ENCODE data around the gene ZSCAN29.

The ZSCAN29 gene

GRCh38 chr15:43370310-43370974 lies 401 bp downstream of the ZSCAN29 start:
- H3K27me3 ChIP-seq (ENCODE audit: insufficient read depth, low read length, poor library complexity): no peaks in the 10 kb centered on the region
- H2BK5ac ChIP-seq (ENCODE audit: low read length): no peak overlapping the region
- peaks cover 19% of the 10 kb centered on the region for H3K79me2 ChIP-seq (ENCODE audit: control insufficient read depth, insufficient read depth, low read length)
- H4K5ac ChIP-seq (ENCODE audit: low read length): no peak overlapping the region
- no CpG with 5 or more reads among the region's 45 CpGs for WGBS (ENCODE audit: extremely low coverage, insufficient coverage, low lambda C conversion rate)
- H3K4me2 ChIP-seq (ENCODE audit: low read length): peak overlapping the region; percentile 99
- peak overlapping the region; percentile 5 for H3K4ac ChIP-seq (ENCODE audit: low read depth, low read length)
- no peak overlapping the region for H3K27ac ChIP-seq (ENCODE audit: low read depth, low read length)
- no peak overlapping the region for H2BK15ac ChIP-seq (replicated peaks; ENCODE audit: low read depth)
- H2BK120ac ChIP-seq (ENCODE audit: low read depth, low read length): no peak overlapping the region
- peak overlapping the region; percentile 94 for H3K56ac ChIP-seq (ENCODE audit: low read length)
- H4K8ac ChIP-seq (ENCODE audit: low read depth, low read length): no peak overlapping the region
- peak overlapping the region; percentile 98 for H3K4me3 ChIP-seq (ENCODE audit: low read length)
- peak; percentile 59 for DNase-seq
- peaks cover 23% of the 10 kb centered on the region for H3K79me1 ChIP-seq (ENCODE audit: low read length)
- peak overlapping the region; percentile 57 for H3K23ac ChIP-seq (ENCODE audit: low read length)
- no peak overlapping the region for H2AK5ac ChIP-seq (ENCODE audit: low read length)
- peaks cover 6% of the 10 kb centered on the region for H3K4me1 ChIP-seq (ENCODE audit: control insufficient read depth, low read depth, low read length)
- peak overlapping the region; percentile 88 for H3K18ac ChIP-seq (ENCODE audit: low read length)
- H3K9ac ChIP-seq (ENCODE audit: low read length): peak overlapping the region; percentile 90
- H3K36me3 ChIP-seq (ENCODE audit: control insufficient read depth, insufficient read depth, low read length): peaks cover 2% of the 10 kb centered on the region

GRCh38 chr15:43361313-43361903 lies 9.4 kb downstream of the ZSCAN29 start:
- Histone ChIP-seq H3K23ac (ENCODE audit: low read length) (no peak overlapping the region), H3K9ac (ENCODE audit: low read length) (no peak overlapping the region), H2AK5ac (ENCODE audit: low read length) (no peak overlapping the region), H3K79me2 (ENCODE audit: control insufficient read depth, insufficient read depth, low read length) (no peaks in the 10 kb centered on the region), H3K36me3 (ENCODE audit: control insufficient read depth, insufficient read depth, low read length) (peaks cover 12% of the 10 kb centered on the region), H3K27me3 (ENCODE audit: insufficient read depth, low read length, poor library complexity) (no peaks in the 10 kb centered on the region), H4K5ac (ENCODE audit: low read length) (no peak overlapping the region), H3K4ac (ENCODE audit: low read depth, low read length) (no peak overlapping the region), H3K56ac (ENCODE audit: low read length) (no peak overlapping the region), H3K27ac (ENCODE audit: low read depth, low read length) (no peak overlapping the region), H3K4me2 (ENCODE audit: low read length) (no peak overlapping the region), H3K4me3 (ENCODE audit: low read length) (peak overlapping the region; percentile 32), H3K79me1 (ENCODE audit: low read length) (peaks cover 4% of the 10 kb centered on the region), H4K8ac (ENCODE audit: low read depth, low read length) (no peak overlapping the region), H3K4me1 (ENCODE audit: control insufficient read depth, low read depth, low read length) (no peaks in the 10 kb centered on the region), H3K18ac (ENCODE audit: low read length) (no peak overlapping the region), H2BK15ac (replicated peaks; ENCODE audit: low read depth) (no peak overlapping the region), H2BK120ac (ENCODE audit: low read depth, low read length) (no peak overlapping the region), H2BK5ac (ENCODE audit: low read length) (no peak overlapping the region)
- no CpG with 5 or more reads among the region's 7 CpGs for WGBS (ENCODE audit: extremely low coverage, insufficient coverage, low lambda C conversion rate)
- DNase-seq: no peak

DNA sequence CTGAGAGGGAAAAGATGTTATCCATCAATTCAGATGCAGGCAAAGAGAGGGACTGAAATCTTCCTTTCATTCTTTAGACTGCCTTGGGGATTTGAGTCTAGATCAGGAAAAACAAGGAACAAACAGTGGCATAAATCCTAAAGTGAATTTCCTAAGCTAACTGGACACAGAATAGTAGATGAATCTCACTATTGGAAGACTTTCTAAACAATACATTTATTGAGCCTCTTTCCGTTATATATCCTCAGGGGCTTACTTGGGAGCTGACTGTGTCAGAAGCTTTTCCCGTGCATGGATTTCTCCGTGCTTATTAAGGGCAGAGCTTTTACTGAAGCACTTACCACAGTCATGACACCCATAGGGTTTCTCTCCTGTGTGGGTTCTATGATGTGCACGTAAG lies 10.0 kb downstream of the ZSCAN29 start:
- no peak overlapping the region for H3K4ac ChIP-seq (ENCODE audit: low read depth, low read length)
- H3K36me3 ChIP-seq (ENCODE audit: control insufficient read depth, insufficient read depth, low read length): peaks cover 12% of the 10 kb centered on the region
- no peak overlapping the region for H3K9ac ChIP-seq (ENCODE audit: low read length)
- no peak overlapping the region for H2BK15ac ChIP-seq (replicated peaks; ENCODE audit: low read depth)
- no peak overlapping the region for H4K5ac ChIP-seq (ENCODE audit: low read length)
- no peaks in the 10 kb centered on the region for H3K27me3 ChIP-seq (ENCODE audit: insufficient read depth, low read length, poor library complexity)
- H2BK5ac ChIP-seq (ENCODE audit: low read length): no peak overlapping the region
- H2AK5ac ChIP-seq (ENCODE audit: low read length): no peak overlapping the region
- H2BK120ac ChIP-seq (ENCODE audit: low read depth, low read length): no peak overlapping the region
- no peak overlapping the region for H3K56ac ChIP-seq (ENCODE audit: low read length)
- H3K79me2 ChIP-seq (ENCODE audit: control insufficient read depth, insufficient read depth, low read length): no peaks in the 10 kb centered on the region
- H4K8ac ChIP-seq (ENCODE audit: low read depth, low read length): no peak overlapping the region
- H3K4me3 ChIP-seq (ENCODE audit: low read length): peak overlapping the region; percentile 32
- DNase-seq: no peak
- WGBS (ENCODE audit: extremely low coverage, insufficient coverage, low lambda C conversion rate): no CpG with 5 or more reads among the region's 4 CpGs
- no peak overlapping the region for H3K23ac ChIP-seq (ENCODE audit: low read length)
- no peak overlapping the region for H3K27ac ChIP-seq (ENCODE audit: low read depth, low read length)
- H3K79me1 ChIP-seq (ENCODE audit: low read length): peaks cover 3% of the 10 kb centered on the region
- no peak overlapping the region for H3K4me2 ChIP-seq (ENCODE audit: low read length)
- H3K4me1 ChIP-seq (ENCODE audit: control insufficient read depth, low read depth, low read length): no peaks in the 10 kb centered on the region
- no peak overlapping the region for H3K18ac ChIP-seq (ENCODE audit: low read length)

DNA sequence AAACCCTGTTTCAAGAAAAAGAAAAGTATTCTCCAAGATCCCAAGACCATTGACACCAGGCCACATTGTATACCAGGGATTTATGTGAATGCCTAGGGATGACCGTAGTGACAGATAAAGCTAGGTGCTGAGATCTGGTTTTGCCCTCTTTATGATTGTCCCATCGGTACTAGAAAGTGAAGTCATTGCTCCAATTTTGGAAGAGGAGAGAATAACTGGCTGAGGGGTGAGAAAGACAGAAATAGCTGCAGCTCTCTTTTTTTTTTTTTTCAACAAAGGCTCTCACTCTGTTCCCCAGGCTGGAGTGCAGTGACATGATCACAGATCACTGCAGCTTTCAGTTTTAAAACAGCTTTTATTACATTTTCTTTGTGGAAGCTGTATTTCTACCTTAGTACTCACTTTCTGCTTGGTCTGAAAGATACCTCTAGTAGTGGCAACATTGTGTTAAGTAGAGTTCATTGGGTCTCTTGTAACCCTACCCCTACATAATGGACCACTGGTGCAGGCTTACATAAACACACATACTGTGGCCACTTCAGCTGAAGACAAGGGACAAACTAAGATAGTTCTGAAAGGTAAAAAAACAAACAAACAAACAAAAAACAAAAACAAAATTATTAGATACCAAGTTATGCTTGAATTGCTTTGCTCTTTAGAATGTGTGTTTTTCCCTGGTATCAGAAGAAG lies 18.0 kb downstream of the ZSCAN29 start:
- WGBS (ENCODE audit: extremely low coverage, insufficient coverage, low lambda C conversion rate): no CpG with 5 or more reads among the region's 2 CpGs
- Histone ChIP-seq H3K27me3 (ENCODE audit: insufficient read depth, low read length, poor library complexity) (no peaks in the 10 kb centered on the region), H2BK15ac (replicated peaks; ENCODE audit: low read depth) (no peak overlapping the region), H3K27ac (ENCODE audit: low read depth, low read length) (no peak overlapping the region), H2AK5ac (ENCODE audit: low read length) (no peak overlapping the region), H3K79me2 (ENCODE audit: control insufficient read depth, insufficient read depth, low read length) (no peaks in the 10 kb centered on the region), H3K36me3 (ENCODE audit: control insufficient read depth, insufficient read depth, low read length) (no peaks in the 10 kb centered on the region), H3K4me1 (ENCODE audit: control insufficient read depth, low read depth, low read length) (no peaks in the 10 kb centered on the region), H3K56ac (ENCODE audit: low read length) (no peak overlapping the region), H3K9ac (ENCODE audit: low read length) (no peak overlapping the region), H3K18ac (ENCODE audit: low read length) (no peak overlapping the region), H3K4me2 (ENCODE audit: low read length) (no peak overlapping the region), H3K4me3 (ENCODE audit: low read length) (no peak overlapping the region), H3K4ac (ENCODE audit: low read depth, low read length) (no peak overlapping the region), H3K23ac (ENCODE audit: low read length) (no peak overlapping the region), H4K5ac (ENCODE audit: low read length) (no peak overlapping the region), H2BK5ac (ENCODE audit: low read length) (no peak overlapping the region), H2BK120ac (ENCODE audit: low read depth, low read length) (no peak overlapping the region), H3K79me1 (ENCODE audit: low read length) (no peaks in the 10 kb centered on the region), H4K8ac (ENCODE audit: low read depth, low read length) (no peak overlapping the region)
- no peak for DNase-seq

- H3K79me1 ChIP-seq (ENCODE audit: low read length): no peaks in the 10 kb centered on the region
- no peak overlapping the region for H3K4me3 ChIP-seq (ENCODE audit: low read length)
- no peak overlapping the region for H2BK15ac ChIP-seq (replicated peaks; ENCODE audit: low read depth)
- H2BK120ac ChIP-seq (ENCODE audit: low read depth, low read length): no peak overlapping the region
- DNase-seq: no peak
- H3K36me3 ChIP-seq (ENCODE audit: control insufficient read depth, insufficient read depth, low read length): no peaks in the 10 kb centered on the region
- H2BK5ac ChIP-seq (ENCODE audit: low read length): no peak overlapping the region
- no peaks in the 10 kb centered on the region for H3K4me1 ChIP-seq (ENCODE audit: control insufficient read depth, low read depth, low read length)
- no peak overlapping the region for H4K5ac ChIP-seq (ENCODE audit: low read length)
- H3K18ac ChIP-seq (ENCODE audit: low read length): no peak overlapping the region
- no peak overlapping the region for H3K4me2 ChIP-seq (ENCODE audit: low read length)
- no peak overlapping the region for H4K8ac ChIP-seq (ENCODE audit: low read depth, low read length)
- no peak overlapping the region for H3K9ac ChIP-seq (ENCODE audit: low read length)
- H3K27me3 ChIP-seq (ENCODE audit: insufficient read depth, low read length, poor library complexity): no peaks in the 10 kb centered on the region
- no peak overlapping the region for H3K23ac ChIP-seq (ENCODE audit: low read length)
- no peak overlapping the region for H3K4ac ChIP-seq (ENCODE audit: low read depth, low read length)
- whole genome bisulfite sequencing (ENCODE audit: extremely low coverage, insufficient coverage, low lambda C conversion rate): no CpG with 5 or more reads among the region's 3 CpGs
- H3K79me2 ChIP-seq (ENCODE audit: control insufficient read depth, insufficient read depth, low read length): no peaks in the 10 kb centered on the region
- H3K27ac ChIP-seq (ENCODE audit: low read depth, low read length): no peak overlapping the region
- no peak overlapping the region for H2AK5ac ChIP-seq (ENCODE audit: low read length)
- no peak overlapping the region for H3K56ac ChIP-seq (ENCODE audit: low read length)
Measured at GRCh38 chr15:43347114-43347513, 23.7 kb downstream of the ZSCAN29 start.
